Body of pancreas (tissue), 4 donors: ENCODE measurements around the gene USP2.

Experiments
- POLR2A ChIP-seq, 3 donors: fragments of 450-650 bp; IDR thresholded peaks; one replicate each; pipeline ENCODE4 v1.6.1; 2016; ENCODE audit warnings: antibody characterized with exemption in 3 of 3, mild to moderate bottlenecking in 2 of 3
- TF ChIP-seq, protein P1 (sequence below), 7 experiments: fragments of 450-650 bp in 4 of 7; fragments of 200-600 bp in 3 of 7; sonication (generic) in 3 of 7; IDR thresholded peaks; one replicate each; pipeline ENCODE4 v1.5.1; 2016 to 2019; ENCODE audit warnings: antibody characterized with exemption in 7 of 7

DNA sequence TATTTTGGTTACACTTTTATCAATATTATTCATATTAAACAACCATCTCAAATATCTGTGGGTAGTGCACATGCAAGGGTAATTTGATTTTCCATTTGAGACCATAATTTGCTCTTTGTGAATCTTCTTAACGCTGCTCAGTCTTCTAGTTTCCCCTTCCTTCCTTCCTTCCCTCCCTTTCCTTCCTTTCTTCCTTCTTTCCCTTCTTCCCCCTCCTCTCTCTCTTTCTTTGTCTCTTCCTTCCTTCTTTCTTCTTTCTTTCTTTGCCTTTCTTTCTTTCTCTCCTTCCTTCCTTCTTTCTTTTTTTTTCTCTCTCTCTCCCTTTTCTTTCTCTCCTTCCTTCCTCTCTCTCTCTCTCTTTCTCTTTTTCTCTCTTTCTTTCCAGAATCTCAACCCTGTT, 51.3 kb downstream of the USP2 start:
- no peak for TF ChIP-seq POLR2A (IDR thresholded peaks at IDR 0.05)
- TF ChIP-seq, protein P1, sequence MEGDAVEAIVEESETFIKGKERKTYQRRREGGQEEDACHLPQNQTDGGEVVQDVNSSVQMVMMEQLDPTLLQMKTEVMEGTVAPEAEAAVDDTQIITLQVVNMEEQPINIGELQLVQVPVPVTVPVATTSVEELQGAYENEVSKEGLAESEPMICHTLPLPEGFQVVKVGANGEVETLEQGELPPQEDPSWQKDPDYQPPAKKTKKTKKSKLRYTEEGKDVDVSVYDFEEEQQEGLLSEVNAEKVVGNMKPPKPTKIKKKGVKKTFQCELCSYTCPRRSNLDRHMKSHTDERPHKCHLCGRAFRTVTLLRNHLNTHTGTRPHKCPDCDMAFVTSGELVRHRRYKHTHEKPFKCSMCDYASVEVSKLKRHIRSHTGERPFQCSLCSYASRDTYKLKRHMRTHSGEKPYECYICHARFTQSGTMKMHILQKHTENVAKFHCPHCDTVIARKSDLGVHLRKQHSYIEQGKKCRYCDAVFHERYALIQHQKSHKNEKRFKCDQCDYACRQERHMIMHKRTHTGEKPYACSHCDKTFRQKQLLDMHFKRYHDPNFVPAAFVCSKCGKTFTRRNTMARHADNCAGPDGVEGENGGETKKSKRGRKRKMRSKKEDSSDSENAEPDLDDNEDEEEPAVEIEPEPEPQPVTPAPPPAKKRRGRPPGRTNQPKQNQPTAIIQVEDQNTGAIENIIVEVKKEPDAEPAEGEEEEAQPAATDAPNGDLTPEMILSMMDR (IDR thresholded peaks at IDR 0.05): no peak
